HAP-1 (cell line): Measurements from ENCODE around the gene CEP112.

Experiments used
- DNase-seq, 2 experiments: peaks; one replicate each; pipeline ENCODE4 v3.0.0-alpha.2; 2016 to 2020; ENCODE audit warnings: low spot score in 2 of 2
- H3K27me3 ChIP-seq: fragments of 250-450 bp; sonication (Bioruptor Pico); 2 replicates; pipeline ENCODE4 v1.5.1; 2020; ENCODE audit warnings: low read depth, mild to moderate bottlenecking, moderate library complexity
- H3K36me3 ChIP-seq: fragments of 250-450 bp; sonication (Bioruptor Pico); replicated peaks from 2 replicates; pipeline ENCODE4 v1.5.1; 2020; ENCODE audit warnings: mild to moderate bottlenecking
- H3K4me1 ChIP-seq: fragments of 250-450 bp; sonication (Bioruptor Pico); 2 replicates; pipeline ENCODE4 v1.5.1; 2020; ENCODE audit warnings: mild to moderate bottlenecking
- H3K4me3 ChIP-seq: fragments of 250-450 bp; sonication (Bioruptor Pico); 2 replicates; pipeline ENCODE4 v1.5.1; 2020; ENCODE audit warnings: mild to moderate bottlenecking, moderate library complexity
- H3K9me3 ChIP-seq: fragments of 250-450 bp; sonication (Bioruptor Pico); 2 replicates; pipeline ENCODE4 v1.5.1; 2020; ENCODE audit warnings: mild to moderate bottlenecking, moderate library complexity
- in situ Hi-C: fragments of 300-500 bp; cut with MboI; formaldehyde crosslinking; loops from 3 replicates; pipeline ENCODE4 v1.14.3; 2020; ENCODE audit warnings: low sequenced_read_pairs, inconsistent platforms, mixed read lengths

Gene CEP112

DNA sequence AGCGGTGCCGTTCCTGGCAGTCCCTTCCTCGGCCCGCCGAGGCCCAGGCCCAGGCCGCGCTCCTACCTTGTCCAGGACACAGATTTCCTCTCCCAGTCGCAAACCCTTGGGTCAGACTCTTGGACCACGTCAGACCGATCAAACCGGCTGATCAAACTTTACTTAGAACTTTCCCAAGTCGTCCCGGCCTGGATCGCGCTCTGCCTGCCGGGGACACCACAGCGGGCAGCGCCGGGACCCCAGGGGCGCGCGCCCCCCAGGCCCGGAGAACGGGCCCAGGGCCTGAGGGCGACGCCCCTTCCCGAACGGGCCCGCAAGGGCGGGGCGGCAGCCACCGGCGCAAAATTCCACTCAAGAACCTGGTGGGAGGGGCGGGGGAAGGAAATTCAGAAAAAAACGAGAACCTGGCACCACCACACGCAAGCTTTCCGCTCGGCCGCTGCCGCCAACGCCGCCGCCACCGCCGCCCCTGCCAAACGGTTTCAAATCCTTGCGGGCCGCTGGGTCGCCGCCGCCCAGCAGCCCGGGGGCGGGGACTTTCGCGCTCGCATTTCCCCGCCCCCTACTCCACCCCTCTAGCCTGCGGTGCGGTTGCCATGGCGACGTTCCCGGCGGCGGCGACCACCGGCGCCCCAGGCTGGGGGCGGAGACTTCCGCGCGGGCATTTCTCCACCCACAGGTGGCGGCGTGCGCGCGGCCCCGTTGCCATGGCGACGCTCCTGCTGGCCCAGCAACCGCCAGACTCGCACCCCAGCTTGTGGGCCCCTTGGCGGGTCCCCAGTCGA lies at the start of gene CEP112:
CEP112 (minus strand) TSS at position 541 of the 785 bp plus-strand sequence.
- in situ Hi-C loops: no loop called here
- Histone ChIP-seq H3K4me1 (peaks cover 19% of the 10 kb centered on the region), H3K27me3 (no peaks in the 10 kb centered on the region), H3K9me3 (no peaks in the 10 kb centered on the region), H3K4me3 (peak within 1 kb of the TSS; percentile 57), H3K36me3 (0 out of 2 replicates have a peak, but pooled peaks cover 3% of the 10 kb centered on the region)
- DNase-seq: peak; percentile 70 to 92

GRCh38 chr17:66240630-66241029 lies 48.7 kb upstream of the CEP112 start:
- in situ Hi-C loops: no loop called here
- Histone ChIP-seq H3K4me1 (no peaks in the 10 kb centered on the region), H3K36me3 (no peaks in the 10 kb centered on the region), H3K4me3 (no peak overlapping the region), H3K9me3 (no peaks in the 10 kb centered on the region), H3K27me3 (no peaks in the 10 kb centered on the region)
- no peak for DNase-seq

DNA sequence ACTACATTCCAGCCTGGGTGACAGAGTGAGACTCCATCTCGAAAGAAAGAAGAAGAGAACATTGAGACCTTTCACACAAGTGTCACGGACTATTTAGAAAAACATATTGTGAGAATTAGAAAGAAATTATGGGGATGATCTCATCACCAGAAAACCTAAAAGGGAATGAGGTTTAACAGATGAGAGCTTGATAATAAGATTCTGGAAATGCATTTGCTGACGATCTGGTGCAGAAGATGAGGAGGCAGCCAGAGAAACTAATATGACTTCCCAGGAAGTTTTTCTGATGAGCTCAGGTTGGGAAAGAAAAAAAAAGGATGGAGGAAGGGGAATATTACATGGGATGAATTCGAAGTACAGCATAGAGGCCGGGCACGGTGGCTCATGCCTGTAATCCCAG lies 48.1 kb upstream of the CEP112 start:
- H3K4me3 ChIP-seq: no peak overlapping the region
- DNase-seq: no peak
- no peaks in the 10 kb centered on the region for H3K9me3 ChIP-seq
- in situ Hi-C loops: no loop called here
- no peaks in the 10 kb centered on the region for H3K36me3 ChIP-seq
- no peaks in the 10 kb centered on the region for H3K27me3 ChIP-seq
- H3K4me1 ChIP-seq: no peaks in the 10 kb centered on the region

DNA sequence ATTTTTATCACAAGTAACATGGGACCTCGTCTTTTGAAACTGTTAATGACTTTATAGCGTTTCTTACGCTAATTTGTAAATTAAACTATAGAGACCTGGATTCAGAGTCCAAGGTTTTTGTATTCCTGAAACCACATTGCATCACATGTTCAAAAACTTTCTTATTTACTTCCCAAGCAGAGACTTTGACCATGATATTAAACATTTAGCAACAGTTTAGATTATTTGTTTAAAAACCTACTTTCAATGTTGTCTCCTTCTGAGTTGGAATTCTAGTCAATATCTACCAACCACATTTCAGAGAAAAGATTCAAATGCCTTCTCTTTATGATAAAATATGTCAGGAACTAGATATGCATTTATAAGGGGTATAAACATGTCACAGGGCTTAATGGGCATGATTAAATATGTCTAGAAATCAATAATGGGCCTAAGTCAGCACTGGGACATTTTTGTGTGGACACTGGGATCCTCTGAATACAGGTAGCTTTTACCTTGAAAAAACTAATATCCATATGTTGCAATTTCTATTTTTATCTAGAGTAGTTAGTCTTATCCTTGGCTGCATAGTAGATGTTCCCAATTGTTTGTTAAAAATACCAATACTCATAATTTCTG lies 43.6 kb upstream of the CEP112 start:
- Histone ChIP-seq H3K36me3 (no peaks in the 10 kb centered on the region), H3K9me3 (no peaks in the 10 kb centered on the region), H3K4me3 (no peak overlapping the region), H3K4me1 (no peaks in the 10 kb centered on the region), H3K27me3 (no peaks in the 10 kb centered on the region)
- DNase-seq: no peak
- in situ Hi-C loops: no loop called here

DNA sequence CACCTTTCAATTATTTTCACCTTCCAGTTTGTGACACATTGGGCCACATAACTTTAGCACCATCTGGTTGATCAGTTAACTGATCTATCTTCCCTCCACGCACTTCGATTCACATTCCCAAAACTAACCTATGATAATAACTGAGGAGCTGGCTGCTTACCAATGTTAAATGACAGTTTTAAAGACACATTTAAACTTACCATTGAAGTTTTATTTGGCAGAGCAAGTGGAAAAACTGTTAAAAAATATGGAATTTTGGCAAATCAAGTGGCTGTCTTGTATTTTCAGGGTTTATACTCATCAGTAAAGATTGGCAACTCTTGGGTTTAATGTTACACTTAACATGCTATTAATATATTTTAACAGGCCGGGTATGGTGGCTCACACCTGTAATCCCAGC lies 42.7 kb upstream of the CEP112 start:
- Histone ChIP-seq H3K9me3 (no peaks in the 10 kb centered on the region), H3K4me3 (no peak overlapping the region), H3K4me1 (no peaks in the 10 kb centered on the region), H3K27me3 (no peaks in the 10 kb centered on the region), H3K36me3 (no peaks in the 10 kb centered on the region)
- in situ Hi-C loops: no loop called here
- no peak for DNase-seq

- no peaks in the 10 kb centered on the region for H3K4me1 ChIP-seq
- no peak overlapping the region for H3K4me3 ChIP-seq
- H3K9me3 ChIP-seq: no peaks in the 10 kb centered on the region
- no peak for DNase-seq
- in situ Hi-C loops: no loop called here
- no peaks in the 10 kb centered on the region for H3K36me3 ChIP-seq
- H3K27me3 ChIP-seq: 0 out of 2 replicates have a peak, but pooled peaks cover 1% of the 10 kb centered on the region
Measured at GRCh38 chr17:66233023-66233753, 41.3 kb upstream of the CEP112 start.

DNA sequence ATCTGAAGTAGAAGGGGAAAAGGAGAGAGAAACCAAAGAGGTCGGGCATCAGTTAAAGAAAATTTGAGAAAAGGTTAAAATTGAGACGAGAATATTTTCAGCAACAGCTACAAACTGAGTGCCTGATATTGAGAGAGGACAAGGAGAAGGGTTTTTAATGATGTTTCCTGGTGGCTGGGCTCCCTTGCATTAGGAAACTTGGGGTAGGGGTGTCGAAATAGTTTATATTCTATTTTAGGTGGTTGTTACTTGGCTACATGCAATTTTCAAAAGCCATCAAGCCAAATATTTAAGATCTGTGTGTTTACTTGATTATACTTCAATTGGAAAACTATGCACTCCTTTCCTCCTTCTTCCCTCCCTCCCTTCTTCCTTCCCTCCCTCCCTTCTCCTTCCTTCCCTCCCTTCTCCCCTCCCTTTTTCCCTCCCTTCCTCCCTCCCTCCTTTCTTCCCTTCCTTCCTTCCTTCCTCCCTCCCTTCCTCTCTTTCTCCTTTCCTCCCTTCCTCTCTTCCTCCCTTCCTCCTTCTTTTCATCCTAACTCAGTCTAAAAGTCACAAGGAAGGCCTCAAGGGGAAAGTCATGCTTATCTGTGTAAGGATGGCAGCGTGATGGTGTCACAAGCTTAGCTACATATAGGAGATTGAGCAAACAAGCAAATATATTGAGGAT lies 39.1 kb upstream of the CEP112 start:
- Histone ChIP-seq H3K36me3 (no peaks in the 10 kb centered on the region), H3K4me3 (no peak overlapping the region), H3K27me3 (0 out of 2 replicates have a peak, but pooled peaks cover 3% of the 10 kb centered on the region), H3K9me3 (no peaks in the 10 kb centered on the region), H3K4me1 (no peaks in the 10 kb centered on the region)
- no peak for DNase-seq
- in situ Hi-C loops: no loop called here

- no peaks in the 10 kb centered on the region for H3K9me3 ChIP-seq
- 0 out of 2 replicates have a peak, but pooled peaks cover 3% of the 10 kb centered on the region for H3K27me3 ChIP-seq
- H3K36me3 ChIP-seq: no peaks in the 10 kb centered on the region
- DNase-seq: no peak
- in situ Hi-C loops: no loop called here
- no peak overlapping the region for H3K4me3 ChIP-seq
- no peaks in the 10 kb centered on the region for H3K4me1 ChIP-seq
Measured at GRCh38 chr17:66229783-66230538, 38.0 kb upstream of the CEP112 start.

DNA sequence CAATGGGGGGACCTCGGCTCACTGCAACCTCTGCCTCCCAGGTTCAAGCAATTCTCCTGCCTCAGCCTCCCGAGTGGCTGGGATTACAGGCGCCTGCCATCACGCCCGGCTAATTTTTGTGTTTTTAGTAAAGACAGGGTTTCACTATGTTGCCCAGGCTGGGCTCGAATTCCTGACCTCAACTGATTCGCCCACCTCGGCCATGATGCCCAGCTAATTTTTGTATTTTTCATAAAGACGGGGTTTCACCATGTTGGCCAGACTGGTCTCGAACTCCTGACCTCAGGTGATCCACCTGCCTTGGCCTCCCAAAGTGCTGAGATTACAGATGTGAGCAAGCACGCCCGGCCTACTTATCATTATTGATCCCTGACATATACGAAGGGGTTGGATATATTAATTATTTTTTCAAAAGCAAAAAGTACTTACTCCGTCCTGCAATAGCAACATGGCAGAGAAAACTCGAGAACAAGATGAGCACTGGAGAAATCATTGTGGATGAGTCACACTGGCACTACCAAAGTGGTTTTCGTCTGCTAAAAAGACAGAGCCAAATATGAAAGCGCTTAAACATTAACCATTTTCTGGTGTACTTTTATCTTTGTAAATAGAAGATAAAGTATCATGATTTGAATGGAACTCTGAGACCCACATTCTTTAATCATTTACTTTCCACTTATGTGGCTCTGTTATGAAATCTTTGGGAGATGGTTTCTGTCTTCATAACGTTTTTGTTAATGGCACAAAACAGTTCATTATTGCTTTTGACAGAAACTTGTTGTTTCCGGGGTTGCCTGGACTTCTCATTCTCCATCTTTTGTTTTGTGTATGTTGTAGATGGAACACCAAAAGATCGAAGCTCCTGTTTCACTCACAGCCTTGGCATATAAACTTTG lies 37.2 kb upstream of the CEP112 start, which contains the start of gene APOH:
APOH (minus strand) TSS at position 529 of the 896 bp plus-strand sequence; CDS start at position 493, 36 bp downstream.
- no peaks in the 10 kb centered on the region for H3K36me3 ChIP-seq
- H3K4me3 ChIP-seq: no peak within 1 kb of the TSS
- H3K9me3 ChIP-seq: no peaks in the 10 kb centered on the region
- no peak for DNase-seq
- in situ Hi-C loops: no loop called here
- 0 out of 2 replicates have a peak, but pooled peaks cover 3% of the 10 kb centered on the region for H3K27me3 ChIP-seq
- no peaks in the 10 kb centered on the region for H3K4me1 ChIP-seq

- in situ Hi-C loops: no loop called here
- no peaks in the 10 kb centered on the region for H3K4me1 ChIP-seq
Measured at GRCh38 chr17:66227212-66228045, 35.5 kb upstream of the CEP112 start.

GRCh38 chr17:66222798-66223350 lies 30.9 kb upstream of the CEP112 start:
- in situ Hi-C loops: no loop called here
- no peak overlapping the region for H3K4me3 ChIP-seq
- H3K9me3 ChIP-seq: no peaks in the 10 kb centered on the region
- no peaks in the 10 kb centered on the region for H3K27me3 ChIP-seq
- H3K36me3 ChIP-seq: no peaks in the 10 kb centered on the region
- DNase-seq: no peak
- H3K4me1 ChIP-seq: no peaks in the 10 kb centered on the region

More at GRCh38 chr17:66227212-66228045, 35.5 kb upstream of the CEP112 start:
- 0 out of 2 replicates have a peak, but pooled peaks cover 3% of the 10 kb centered on the region for H3K27me3 ChIP-seq
- H3K9me3 ChIP-seq: no peaks in the 10 kb centered on the region
- H3K4me3 ChIP-seq: no peak overlapping the region
- no peaks in the 10 kb centered on the region for H3K36me3 ChIP-seq
- no peak for DNase-seq
